ENCODE data around the gene PTPRM.

- TF ChIP-seq YY1 (IDR thresholded peaks at IDR 0.05; ENCODE audit: low read depth), result no peak
- TF ChIP-seq POLR2AphosphoS5 (IDR thresholded peaks at IDR 0.05; ENCODE audit: low read depth, low read length), result no peak
- TF ChIP-seq NFIC (IDR thresholded peaks at IDR 0.05; ENCODE audit: borderline replicate concordance), result no peak
Measured at GRCh38 chr18:8455661-8456614, 888.8 kb downstream of the PTPRM start.
